ENCODE measurements around the gene RAD50. TPM values are rescaled to one million over a fixed set of nuclear protein-coding genes. Genes with fewer than 3 reads are reported as not detected.

The RAD50 gene
- total and polyA plus RNA-seq, 10 of the 15 experiments (the other 5 are each of a cell fraction or from before 2014, with no cell fraction given) = 12.8 to 68.6 (median 47.0) TPM

DNA sequence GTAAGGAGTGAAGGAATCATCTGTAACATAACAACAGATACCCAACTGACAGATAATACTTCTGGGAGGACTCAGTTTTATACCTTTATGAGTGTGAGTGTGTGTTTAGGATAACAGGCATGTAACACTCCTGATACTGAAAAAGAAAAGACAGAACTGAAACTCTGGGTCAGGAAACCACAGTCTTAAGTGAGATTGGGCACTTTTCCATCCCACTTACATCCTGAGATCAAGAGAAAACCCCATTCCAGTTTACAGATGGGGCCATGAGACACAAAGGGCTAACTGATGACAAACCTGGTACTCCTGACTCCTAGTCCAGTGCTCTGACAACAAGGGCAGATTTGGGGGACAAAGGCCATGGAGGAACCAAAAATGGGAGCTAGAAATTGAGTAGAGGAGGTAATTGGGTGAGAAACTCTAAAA is 31.5 kb upstream of the RAD50 start (continued):
- TF ChIP-seq ZNF384 (IDR thresholded peaks at IDR 0.05; ENCODE audit: borderline replicate concordance, low read depth, low read length) (no peak), CEBPB (IDR thresholded peaks at IDR 0.05; ENCODE audit: borderline replicate concordance in 1 of 2, low read depth in 2 of 2, low read length in 2 of 2) (peak in 1 of 2 experiments; percentile 76; a peak in 1 of 4 replicates), ATF7 (IDR thresholded peaks at IDR 0.05; ENCODE audit: low read depth) (peak; percentile 79), ESRRA (IDR thresholded peaks at IDR 0.05; ENCODE audit: low read length) (no peak), SMAD1 (IDR thresholded peaks at IDR 0.05; ENCODE audit: low read depth, partially characterized antibody) (peak; percentile 82), TBL1XR1 (IDR thresholded peaks at IDR 0.05; ENCODE audit: low read depth, low read length) (peak; percentile 91), SRF (IDR thresholded peaks at IDR 0.05; ENCODE audit: low read depth in 2 of 2, low read length in 2 of 2) (no peak), CHD4 (IDR thresholded peaks at IDR 0.05) (peak; percentile 96; the same call in 1 of the 2 replicates), MEF2A (IDR thresholded peaks at IDR 0.05; ENCODE audit: insufficient read depth, low read depth, low read length) (peak; percentile 95), CHD1 (IDR thresholded peaks at IDR 0.05; ENCODE audit: low read depth, low read length) (no peak), IRF4 (IDR thresholded peaks at IDR 0.05; ENCODE audit: low read depth, low read length) (peak; percentile 98), RCOR1 (conservative IDR thresholded peaks at IDR 0.05; ENCODE audit: low read depth, low read length) (peak; percentile 96), EZH2 (IDR thresholded peaks at IDR 0.05; ENCODE audit: borderline replicate concordance, control insufficient read depth, low read depth, low read length) (peak; percentile 78; the same call in 1 of the 2 replicates), IKZF2 (IDR thresholded peaks at IDR 0.05) (peak; percentile 100), RAD51 (IDR thresholded peaks at IDR 0.05) (peak; percentile 45), BCLAF1 (IDR thresholded peaks at IDR 0.05) (no peak), NFIC (IDR thresholded peaks at IDR 0.05; ENCODE audit: low read depth, low read length) (peak; percentile 98), PAX8 (IDR thresholded peaks at IDR 0.05) (no peak), NRF1 (conservative IDR thresholded peaks at IDR 0.05; ENCODE audit: low read depth, low read length) (no peak), YBX1 (IDR thresholded peaks at IDR 0.05) (no peak)
- TF ChIP-seq, protein P1, sequence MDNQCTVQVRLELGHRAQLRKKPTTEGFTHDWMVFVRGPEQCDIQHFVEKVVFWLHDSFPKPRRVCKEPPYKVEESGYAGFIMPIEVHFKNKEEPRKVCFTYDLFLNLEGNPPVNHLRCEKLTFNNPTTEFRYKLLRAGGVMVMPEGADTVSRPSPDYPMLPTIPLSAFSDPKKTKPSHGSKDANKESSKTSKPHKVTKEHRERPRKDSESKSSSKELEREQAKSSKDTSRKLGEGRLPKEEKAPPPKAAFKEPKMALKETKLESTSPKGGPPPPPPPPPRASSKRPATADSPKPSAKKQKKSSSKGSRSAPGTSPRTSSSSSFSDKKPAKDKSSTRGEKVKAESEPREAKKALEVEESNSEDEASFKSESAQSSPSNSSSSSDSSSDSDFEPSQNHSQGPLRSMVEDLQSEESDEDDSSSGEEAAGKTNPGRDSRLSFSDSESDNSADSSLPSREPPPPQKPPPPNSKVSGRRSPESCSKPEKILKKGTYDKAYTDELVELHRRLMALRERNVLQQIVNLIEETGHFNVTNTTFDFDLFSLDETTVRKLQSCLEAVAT (IDR thresholded peaks at IDR 0.05) = peak; percentile 84
- TF ChIP-seq, protein P2, sequence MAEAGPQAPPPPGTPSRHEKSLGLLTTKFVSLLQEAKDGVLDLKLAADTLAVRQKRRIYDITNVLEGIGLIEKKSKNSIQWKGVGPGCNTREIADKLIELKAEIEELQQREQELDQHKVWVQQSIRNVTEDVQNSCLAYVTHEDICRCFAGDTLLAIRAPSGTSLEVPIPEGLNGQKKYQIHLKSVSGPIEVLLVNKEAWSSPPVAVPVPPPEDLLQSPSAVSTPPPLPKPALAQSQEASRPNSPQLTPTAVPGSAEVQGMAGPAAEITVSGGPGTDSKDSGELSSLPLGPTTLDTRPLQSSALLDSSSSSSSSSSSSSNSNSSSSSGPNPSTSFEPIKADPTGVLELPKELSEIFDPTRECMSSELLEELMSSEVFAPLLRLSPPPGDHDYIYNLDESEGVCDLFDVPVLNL (IDR thresholded peaks at IDR 0.05; ENCODE audit: low read depth, low read length) = no peak
- TF ChIP-seq, protein P3, sequence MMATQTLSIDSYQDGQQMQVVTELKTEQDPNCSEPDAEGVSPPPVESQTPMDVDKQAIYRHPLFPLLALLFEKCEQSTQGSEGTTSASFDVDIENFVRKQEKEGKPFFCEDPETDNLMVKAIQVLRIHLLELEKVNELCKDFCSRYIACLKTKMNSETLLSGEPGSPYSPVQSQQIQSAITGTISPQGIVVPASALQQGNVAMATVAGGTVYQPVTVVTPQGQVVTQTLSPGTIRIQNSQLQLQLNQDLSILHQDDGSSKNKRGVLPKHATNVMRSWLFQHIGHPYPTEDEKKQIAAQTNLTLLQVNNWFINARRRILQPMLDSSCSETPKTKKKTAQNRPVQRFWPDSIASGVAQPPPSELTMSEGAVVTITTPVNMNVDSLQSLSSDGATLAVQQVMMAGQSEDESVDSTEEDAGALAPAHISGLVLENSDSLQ (IDR thresholded peaks at IDR 0.05) = peak; percentile 70; the same call in 1 of the 2 replicates
- TF ChIP-seq, protein P4, sequence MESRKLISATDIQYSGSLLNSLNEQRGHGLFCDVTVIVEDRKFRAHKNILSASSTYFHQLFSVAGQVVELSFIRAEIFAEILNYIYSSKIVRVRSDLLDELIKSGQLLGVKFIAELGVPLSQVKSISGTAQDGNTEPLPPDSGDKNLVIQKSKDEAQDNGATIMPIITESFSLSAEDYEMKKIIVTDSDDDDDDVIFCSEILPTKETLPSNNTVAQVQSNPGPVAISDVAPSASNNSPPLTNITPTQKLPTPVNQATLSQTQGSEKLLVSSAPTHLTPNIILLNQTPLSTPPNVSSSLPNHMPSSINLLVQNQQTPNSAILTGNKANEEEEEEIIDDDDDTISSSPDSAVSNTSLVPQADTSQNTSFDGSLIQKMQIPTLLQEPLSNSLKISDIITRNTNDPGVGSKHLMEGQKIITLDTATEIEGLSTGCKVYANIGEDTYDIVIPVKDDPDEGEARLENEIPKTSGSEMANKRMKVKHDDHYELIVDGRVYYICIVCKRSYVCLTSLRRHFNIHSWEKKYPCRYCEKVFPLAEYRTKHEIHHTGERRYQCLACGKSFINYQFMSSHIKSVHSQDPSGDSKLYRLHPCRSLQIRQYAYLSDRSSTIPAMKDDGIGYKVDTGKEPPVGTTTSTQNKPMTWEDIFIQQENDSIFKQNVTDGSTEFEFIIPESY (IDR thresholded peaks at IDR 0.05) = no peak; the same call in 1 of the 2 replicates

All from GM12878 (cell line).